ES-I3 (cell line): ENCODE measurements around the gene XRN2.
"Not testable (repeated sequence)": the region's sequence is repeated elsewhere in the genome, so short reads cannot be mapped to it uniquely, and the experiment has no call there.

Source experiments
- H3K36me3 ChIP-seq: 2 replicates; pipeline ENCODE4 v1.6.1; 2013; ENCODE audit warnings: mild to moderate bottlenecking, low read length, control low read depth, moderate library complexity; ENCODE audit not compliant: insufficient read depth
- H3K4me1 ChIP-seq: 2 replicates; pipeline ENCODE4 v1.6.1; 2013; ENCODE audit warnings: mild to moderate bottlenecking, control low read depth, low read length; ENCODE audit not compliant: insufficient read depth
- H3K9ac ChIP-seq: 2 replicates; pipeline ENCODE4 v1.6.1; 2013; ENCODE audit warnings: low read depth, mild to moderate bottlenecking, low read length, moderate library complexity
- H3K9me3 ChIP-seq: 2 replicates; pipeline ENCODE4 v1.6.1; 2013; ENCODE audit warnings: mild to moderate bottlenecking, low read length, moderate library complexity; ENCODE audit not compliant: control insufficient read depth, insufficient read depth

Gene XRN2

DNA sequence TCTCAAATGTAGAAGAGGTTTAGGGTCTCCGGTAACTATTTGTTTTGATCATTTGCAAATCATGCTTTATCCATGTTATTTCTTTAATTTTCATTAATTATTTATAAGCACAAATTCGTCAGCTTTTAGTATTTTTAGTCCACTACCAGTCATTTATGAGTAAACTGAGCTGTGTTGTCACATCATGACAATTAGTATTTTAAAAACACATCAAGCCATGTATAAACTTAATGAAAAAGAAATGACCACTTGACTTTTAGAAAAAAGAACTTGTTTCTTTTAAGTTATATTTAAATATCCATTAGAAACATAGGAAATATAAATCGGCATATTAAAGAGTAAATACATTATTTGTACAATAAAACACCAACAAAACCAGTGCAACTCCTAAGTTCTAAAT lies 91.4 kb downstream of the XRN2 start:
- Histone ChIP-seq H3K9me3 (no peaks in the 10 kb centered on the region), H3K4me1 (peaks cover 4% of the 10 kb centered on the region; the same call in 1 of the 2 replicates), H3K36me3 (no peaks in the 10 kb centered on the region), H3K9ac (no peak overlapping the region)

DNA sequence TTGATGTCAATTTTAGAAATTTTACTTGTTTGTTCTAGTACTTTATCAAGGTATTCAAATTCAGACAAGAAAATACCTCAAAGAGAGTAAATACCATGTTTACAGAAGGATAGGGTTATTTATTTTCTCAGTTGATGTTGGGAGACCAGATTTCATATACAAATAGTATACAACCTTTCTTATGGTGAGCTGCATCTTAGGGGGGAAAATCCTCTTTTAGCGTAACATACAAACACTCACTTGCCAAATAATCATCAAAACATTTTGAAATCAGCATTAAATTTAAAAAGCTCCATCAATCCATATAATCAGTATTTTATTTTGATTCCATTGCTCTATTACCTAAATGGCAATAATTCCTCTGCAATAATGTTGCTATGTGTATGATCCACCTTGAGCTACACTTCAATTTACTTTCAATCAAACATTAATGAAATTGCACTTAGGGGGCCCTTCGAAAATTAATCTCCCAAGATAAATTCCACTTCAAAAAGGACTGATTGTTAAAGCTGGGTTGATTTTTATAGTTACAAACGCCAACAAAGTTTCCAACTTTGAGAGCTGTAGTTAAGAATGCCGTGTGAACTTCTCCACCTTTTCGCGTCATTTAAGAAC lies 92.0 kb downstream of the XRN2 start:
- H3K9ac ChIP-seq = no peak overlapping the region
- peaks cover 4% of the 10 kb centered on the region; the same call in 1 of the 2 replicates for H3K4me1 ChIP-seq
- no peaks in the 10 kb centered on the region for H3K9me3 ChIP-seq
- H3K36me3 ChIP-seq = no peaks in the 10 kb centered on the region

DNA sequence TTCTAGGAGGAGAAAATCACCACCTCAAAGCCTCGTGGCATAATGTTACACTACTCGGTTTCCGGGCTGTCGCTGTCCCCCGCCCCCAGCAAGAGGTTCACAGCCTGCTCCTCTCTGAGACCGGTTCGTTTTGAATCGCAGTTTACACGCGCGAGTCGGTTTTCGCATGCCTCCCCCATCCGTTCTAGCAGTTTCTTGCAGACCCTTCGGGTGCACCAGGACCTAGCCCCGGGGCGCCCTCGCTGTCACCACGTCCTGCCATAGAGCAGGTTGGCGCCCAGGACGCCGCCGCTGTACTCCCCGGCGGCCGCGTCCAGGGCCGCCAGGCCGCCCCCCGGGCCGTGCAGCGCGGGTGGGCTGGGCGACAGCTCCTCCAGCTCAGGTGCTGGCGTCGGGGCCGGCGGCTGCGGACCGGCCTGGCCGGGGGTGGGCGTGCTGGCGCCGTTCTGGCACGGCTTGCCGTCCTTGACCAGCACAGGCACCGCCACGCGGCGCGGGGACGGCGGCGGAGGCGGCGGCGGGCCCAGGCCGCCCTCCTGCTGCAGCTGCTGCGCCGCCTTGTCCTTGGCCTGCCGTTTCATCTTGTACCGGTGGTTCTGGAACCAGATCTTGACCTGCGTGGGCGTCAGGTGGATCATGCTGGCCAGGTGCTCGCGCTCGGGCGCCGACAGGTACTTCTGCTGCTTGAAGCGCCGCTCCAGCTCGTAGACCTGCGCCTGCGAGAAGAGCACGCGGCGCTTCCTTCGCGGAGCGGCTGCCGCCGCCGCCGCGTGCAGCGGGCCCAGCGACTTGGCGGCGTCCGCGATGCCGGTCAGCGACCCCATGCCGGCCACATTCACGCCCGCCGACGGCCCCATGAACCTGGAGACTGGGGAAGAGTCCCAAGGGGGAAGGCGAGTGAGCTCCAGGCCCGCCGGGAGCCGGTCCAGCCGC lies 92.8 kb downstream of the XRN2 start:
- no peaks in the 10 kb centered on the region for H3K9me3 ChIP-seq
- H3K9ac ChIP-seq = peak overlapping the region; percentile 47; the same call in 1 of the 2 replicates
- peaks cover 4% of the 10 kb centered on the region; the same call in 1 of the 2 replicates for H3K4me1 ChIP-seq
- H3K36me3 ChIP-seq = no peaks in the 10 kb centered on the region

DNA sequence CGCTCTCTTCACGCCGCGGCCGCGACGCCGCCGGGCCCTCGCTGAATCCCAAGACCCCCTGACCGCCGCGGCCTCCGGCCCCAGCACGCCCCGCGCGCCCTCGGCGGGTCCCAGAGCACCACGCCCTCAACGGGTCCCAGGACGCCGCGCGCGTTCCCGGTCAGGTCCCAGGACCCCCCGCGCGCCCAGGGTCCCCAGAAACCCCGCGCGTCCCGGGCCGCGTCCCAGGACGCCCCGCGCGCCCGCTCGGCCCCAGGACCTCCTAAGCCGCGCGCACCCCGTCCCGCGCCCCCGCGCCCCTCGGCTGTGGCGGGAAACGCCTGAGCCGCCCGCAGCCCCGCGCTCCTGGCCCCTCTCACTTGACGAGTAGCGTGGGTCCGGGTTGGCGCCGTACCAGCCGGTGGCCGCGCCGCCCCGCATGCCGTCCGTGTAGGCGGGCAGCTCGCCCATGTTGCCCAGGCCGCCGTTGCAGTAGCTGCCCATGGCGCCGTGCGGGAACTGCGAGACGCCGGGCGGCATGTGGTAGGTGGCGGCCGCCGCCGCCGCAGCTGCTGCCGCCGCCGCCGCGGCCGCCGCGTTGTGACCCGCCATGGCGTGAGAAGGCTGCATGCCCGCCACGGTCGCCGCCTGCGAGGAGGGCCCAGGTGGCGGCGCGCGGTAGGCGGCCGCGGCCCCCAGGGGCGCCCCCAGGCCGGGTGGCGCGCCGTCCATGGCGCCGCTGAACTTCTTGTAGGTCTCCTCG lies 93.6 kb downstream of the XRN2 start:
- Histone ChIP-seq H3K4me1 (peaks cover 4% of the 10 kb centered on the region; the same call in 1 of the 2 replicates), H3K9me3 (no peaks in the 10 kb centered on the region), H3K36me3 (no peaks in the 10 kb centered on the region), H3K9ac (peak overlapping the region; percentile 47; the same call in 1 of the 2 replicates)

DNA sequence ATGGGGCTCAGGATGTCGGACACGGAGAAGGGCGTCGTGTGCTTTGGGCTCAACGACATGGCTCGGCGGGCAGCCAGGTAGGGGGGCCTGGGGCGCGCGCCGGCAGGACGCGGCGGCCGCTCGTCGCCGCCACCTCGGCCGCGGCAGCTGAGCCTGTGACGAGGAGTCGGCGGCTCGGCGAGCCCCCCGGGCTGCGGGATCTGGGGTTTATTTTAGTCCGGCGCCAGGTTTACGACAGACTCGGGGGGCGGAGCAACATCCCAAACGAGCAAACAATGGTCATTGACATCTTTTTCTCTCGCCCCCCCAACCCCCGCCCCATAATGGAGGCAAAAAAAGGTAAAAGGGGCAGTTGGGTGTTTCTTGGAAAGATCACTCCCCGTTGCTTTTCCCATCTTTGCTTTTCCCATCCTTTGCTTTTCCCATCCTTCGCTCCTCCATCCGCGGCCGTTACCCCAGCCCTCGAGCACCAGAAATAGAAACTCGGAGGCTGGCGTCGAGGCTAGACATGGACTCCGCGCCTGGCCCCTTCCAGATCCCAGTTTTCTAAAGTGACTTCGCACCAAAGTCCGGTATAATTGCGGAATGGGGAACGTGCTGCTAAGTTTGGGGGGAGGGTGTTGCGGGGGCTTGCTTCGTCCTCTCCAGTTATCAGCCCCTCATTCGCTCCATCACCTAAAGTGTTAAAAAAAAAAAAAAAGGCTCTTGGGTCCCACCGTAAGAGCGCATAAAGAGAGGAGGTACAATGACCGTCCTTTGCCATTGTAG lies 94.4 kb downstream of the XRN2 start, which contains the start of gene NKX2-4:
TSS of gene NKX2-4 (minus strand) at position 186 of the 768 bp plus-strand sequence. CDS start at position 59, 127 bp downstream.
- H3K9ac ChIP-seq = peak within 1 kb of the TSS; percentile 47; the same call in 1 of the 2 replicates
- no peaks in the 10 kb centered on the region for H3K4me1 ChIP-seq
- H3K36me3 ChIP-seq = no peaks in the 10 kb centered on the region
- H3K9me3 ChIP-seq = no peaks in the 10 kb centered on the region

DNA sequence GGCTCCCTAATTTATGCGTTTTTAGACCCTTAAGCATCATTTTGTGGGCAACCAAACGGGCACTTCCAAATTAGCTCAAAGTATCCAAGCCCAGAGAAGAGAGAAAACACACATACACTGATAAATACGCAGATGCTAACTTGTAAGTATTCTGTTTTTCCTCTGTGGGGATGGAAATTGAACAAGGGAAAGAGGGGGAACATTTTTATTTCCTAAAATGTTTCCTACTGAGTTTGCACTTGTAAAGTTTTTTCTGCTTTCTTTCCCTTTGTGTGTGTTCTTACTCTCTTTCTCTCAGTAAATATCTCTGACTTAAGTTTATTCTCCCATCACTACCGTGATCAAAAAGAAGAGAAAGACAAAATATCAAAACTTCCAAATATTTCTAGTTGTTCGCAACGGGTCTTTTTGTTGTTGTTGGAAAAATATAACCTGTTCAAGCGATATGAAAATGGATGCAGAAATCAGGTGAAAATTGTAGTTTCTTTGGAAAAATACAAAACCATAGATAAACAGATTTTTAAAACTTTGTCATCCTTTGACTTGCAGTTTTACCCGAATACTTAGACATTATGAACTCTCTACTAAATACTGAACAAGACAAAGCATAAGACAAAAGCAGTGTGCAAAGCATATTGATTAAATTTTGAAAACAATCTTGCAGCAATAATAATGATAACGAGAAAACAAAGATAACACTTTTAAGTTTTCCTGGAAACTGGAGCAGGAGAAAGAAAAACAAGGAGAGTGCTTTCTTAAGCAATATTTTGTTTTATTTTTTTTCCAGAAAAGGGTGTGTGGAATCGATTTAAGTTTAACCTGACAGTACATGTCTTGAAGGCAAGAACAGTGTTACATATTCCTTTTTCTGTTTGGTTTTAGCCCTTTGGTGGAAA lies 95.2 kb downstream of the XRN2 start:
- H3K36me3 ChIP-seq = no peaks in the 10 kb centered on the region
- H3K9me3 ChIP-seq = no peaks in the 10 kb centered on the region
- H3K9ac ChIP-seq = no peak overlapping the region
- no peaks in the 10 kb centered on the region for H3K4me1 ChIP-seq

DNA sequence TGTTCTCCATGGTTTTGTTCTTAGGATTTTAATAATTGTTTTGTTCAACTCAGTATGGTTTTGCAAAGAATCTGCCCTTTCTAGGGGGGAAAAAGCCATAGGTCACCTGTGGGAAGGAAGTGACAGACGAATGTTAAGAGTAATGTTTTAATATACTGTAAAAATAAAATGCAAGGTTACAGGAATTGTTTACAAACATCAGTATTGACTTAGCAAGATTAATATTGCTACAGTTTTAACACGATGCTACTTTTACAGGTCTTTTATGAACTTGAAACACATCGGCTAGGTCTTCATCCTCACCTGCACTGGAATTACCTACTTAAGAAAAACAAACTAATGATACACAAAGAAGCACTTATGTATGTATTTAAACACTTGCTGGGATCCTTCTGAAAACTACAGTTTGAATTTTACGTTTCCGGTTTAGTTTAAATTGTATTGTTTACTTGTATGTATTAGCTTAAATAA lies 95.9 kb downstream of the XRN2 start:
- no peak overlapping the region for H3K9ac ChIP-seq

DNA sequence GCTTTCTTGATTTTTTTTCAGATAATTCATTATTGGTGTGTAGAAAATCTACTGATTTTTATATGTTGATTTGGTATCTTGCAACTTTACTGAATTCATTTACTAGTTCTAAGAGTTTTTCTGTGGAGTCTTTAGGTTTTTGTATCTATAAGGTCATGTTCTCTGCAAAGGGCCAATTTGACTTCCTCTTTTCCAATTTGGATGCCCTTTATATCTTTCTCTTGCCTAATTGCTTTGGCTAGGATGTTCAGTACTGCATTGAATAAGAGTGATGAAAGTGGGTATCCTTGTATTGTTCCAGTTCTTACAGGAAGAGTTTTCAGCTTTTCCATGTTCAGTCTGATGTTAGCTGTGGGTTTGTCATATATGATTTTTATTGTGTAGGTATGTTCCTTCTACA lies 108.6 kb downstream of the XRN2 start:
- Histone ChIP-seq H3K36me3 (no peaks in the 10 kb centered on the region), H3K4me1 (no peaks in the 10 kb centered on the region), H3K9me3 (no peaks in the 10 kb centered on the region), H3K9ac (no peak overlapping the region)

More for the DNA sequence above, 95.9 kb downstream of the XRN2 start:
- no peaks in the 10 kb centered on the region for H3K36me3 ChIP-seq
- no peaks in the 10 kb centered on the region for H3K9me3 ChIP-seq
- no peaks in the 10 kb centered on the region for H3K4me1 ChIP-seq

DNA sequence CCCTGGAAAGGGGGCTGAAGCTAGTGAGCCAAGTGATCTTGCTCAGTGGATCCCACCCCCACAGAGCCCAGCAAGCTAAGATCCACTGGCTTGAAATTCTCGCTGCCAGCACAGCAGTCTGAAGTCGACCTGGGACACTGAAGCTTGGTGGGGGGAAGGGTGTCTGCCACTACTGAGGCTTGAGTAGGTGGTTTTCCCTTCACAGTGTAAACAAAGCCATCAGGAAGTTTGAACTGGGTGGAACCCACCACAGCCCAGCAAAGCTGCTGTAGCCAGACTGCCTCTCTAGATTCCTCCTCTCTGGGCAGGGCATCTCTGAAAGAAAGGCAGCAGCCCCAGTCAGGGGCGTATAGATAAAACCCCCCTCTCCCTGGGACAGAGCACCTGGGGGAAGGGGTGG lies 110.9 kb downstream of the XRN2 start:
- not testable (repeated sequence) for H3K4me1 ChIP-seq, H3K9ac ChIP-seq, H3K9me3 ChIP-seq, H3K36me3 ChIP-seq

DNA sequence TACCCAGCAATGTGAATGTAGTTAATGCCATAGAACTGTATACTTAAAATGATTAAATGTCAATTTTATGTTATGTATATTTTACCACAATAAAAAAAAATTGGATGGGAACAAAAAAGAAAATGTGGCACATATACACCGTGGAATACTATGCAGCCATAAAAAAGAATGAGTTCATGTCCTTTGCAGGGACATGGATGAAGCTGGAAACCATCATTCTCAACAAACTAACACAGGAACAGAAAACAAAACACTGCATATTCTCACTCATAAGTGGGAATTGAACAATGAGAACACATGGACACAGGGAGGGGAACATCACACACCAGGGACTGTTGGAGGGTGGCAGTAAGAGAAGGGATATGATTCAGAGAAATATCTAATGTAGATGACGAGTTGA lies 116.0 kb downstream of the XRN2 start:
- H3K36me3 ChIP-seq, H3K4me1 ChIP-seq, H3K9ac ChIP-seq, H3K9me3 ChIP-seq: not testable (repeated sequence)

DNA sequence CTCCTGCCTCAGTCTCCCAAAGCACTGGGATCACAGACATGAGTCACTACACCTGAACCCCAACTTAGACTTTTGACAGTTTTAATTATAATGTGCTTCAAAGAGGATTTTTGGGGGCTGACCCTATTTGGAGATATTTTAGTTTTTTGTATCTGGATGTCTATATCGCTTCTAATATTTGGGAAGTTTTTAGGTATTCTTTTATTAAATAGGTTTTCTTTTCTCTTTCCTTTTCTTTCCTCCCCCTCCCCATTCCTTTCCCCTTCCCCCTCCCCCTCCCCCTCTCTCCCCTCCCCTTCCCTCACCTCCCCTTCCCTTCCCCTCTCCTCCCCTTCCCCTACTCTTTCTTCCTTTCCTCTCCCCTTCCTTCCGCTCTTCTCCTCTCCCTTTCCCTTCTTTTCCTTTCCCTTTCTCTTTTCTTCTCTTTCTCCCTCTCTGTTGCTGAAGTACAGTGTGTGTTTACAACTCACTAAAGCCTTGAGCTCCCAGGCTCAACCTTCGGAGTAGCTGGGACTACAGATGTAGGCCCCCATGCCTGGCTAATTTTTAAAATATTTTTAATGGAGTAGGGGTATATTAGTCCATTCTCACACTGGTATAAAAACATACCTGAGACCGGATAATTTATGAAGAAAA lies 118.6 kb downstream of the XRN2 start:
- peaks cover 3% of the 10 kb centered on the region; the same call in 1 of the 2 replicates for H3K9me3 ChIP-seq
- no peaks in the 10 kb centered on the region for H3K36me3 ChIP-seq
- H3K4me1 ChIP-seq = no peaks in the 10 kb centered on the region
- no peak overlapping the region for H3K9ac ChIP-seq

DNA sequence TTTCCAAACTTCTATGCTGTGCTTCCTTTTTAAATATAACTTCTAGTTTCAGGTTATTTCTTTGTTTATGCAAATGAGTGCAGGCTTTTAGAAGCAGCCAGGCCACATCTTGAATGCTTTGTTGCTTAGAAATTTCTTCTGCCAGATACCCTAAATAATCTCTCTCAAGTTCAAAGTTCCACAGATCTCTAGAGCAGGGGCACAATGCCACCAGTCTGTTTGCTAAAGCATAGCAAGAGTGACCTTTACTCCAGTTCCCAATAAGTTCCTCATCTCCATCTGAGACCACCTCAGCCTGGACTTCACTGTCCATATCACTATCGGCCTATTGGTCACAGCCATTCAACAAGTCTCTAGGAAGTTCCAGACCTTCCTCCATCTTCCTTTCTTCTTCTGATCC lies 120.6 kb downstream of the XRN2 start:
- not testable (repeated sequence) for H3K36me3 ChIP-seq, H3K9me3 ChIP-seq, H3K9ac ChIP-seq, H3K4me1 ChIP-seq
